Lung (tissue), 12 donors: ENCODE measurements around the gene MME. TPM values are rescaled to one million over a fixed set of nuclear protein-coding genes. Genes with fewer than 3 reads are reported as not detected.
A peak's percentile ranks its signal among the peaks of the same experiment; 100 is the strongest.

ENCODE experiments used
- ATAC-seq: fragments of 200-7000 bp; cut with Tn5 transposase; one replicate; pipeline ENCODE4 v1.9.1; 2020; ENCODE audit warnings: moderate number of reproducible peaks; ENCODE audit not compliant: insufficient read depth, low FRiP score
- DNase-seq, 3 donors: peaks; one replicate each; pipeline ENCODE4 v3.0.0-alpha.2; 2013 to 2017
- H3K27ac ChIP-seq, 2 donors: one replicate each; pipeline ENCODE4 v1.5.1; 2013; ENCODE audit warnings: mild to moderate bottlenecking in 2 of 2, moderate library complexity in 2 of 2, control low read depth in 1 of 2, inconsistent platforms in 1 of 2, low read depth in 1 of 2, low read length in 1 of 2
- H3K27me3 ChIP-seq, 3 donors: one replicate each; pipeline ENCODE4 v1.5.1; 2013; ENCODE audit warnings: low read length in 2 of 3; ENCODE audit not compliant: control insufficient read depth in 3 of 3, insufficient read depth in 3 of 3
- H3K36me3 ChIP-seq, 4 donors: one replicate each; pipeline ENCODE4 v1.5.1; 2013; ENCODE audit warnings: low read length in 4 of 4, mild to moderate bottlenecking in 1 of 4, moderate library complexity in 1 of 4; ENCODE audit not compliant: control insufficient read depth in 4 of 4, insufficient read depth in 4 of 4
- H3K4me1 ChIP-seq, 5 donors: one replicate each; pipeline ENCODE4 v1.5.1; 2013; ENCODE audit warnings: low read length in 5 of 5, mild to moderate bottlenecking in 2 of 5, moderate library complexity in 1 of 5; ENCODE audit not compliant: control insufficient read depth in 5 of 5, insufficient read depth in 5 of 5
- H3K4me3 ChIP-seq: one replicate; pipeline ENCODE4 v1.5.1; 2013; ENCODE audit warnings: mild to moderate bottlenecking, control low read depth, moderate library complexity
- H3K9ac ChIP-seq, 2 donors: one replicate each; pipeline ENCODE4 v1.5.1; 2013; ENCODE audit warnings: low read length in 2 of 2, control low read depth in 1 of 2; ENCODE audit not compliant: insufficient read depth in 1 of 2
- H3K9me3 ChIP-seq, 4 donors: one replicate each; pipeline ENCODE4 v1.5.1; 2013; ENCODE audit warnings: low read length in 3 of 4, mild to moderate bottlenecking in 1 of 4, moderate library complexity in 1 of 4; ENCODE audit not compliant: control insufficient read depth in 4 of 4, insufficient read depth in 3 of 4
- CTCF ChIP-seq: IDR thresholded peaks from 2 replicates; pipeline ENCODE4 v1.5.1; 2012; ENCODE audit warnings: mild to moderate bottlenecking; ENCODE audit errors: control extremely low read depth, extremely low read depth
- WGBS, 2 donors: extraction: QIAGEN DNeasy Blood & Tissue Kit; methylation state at CpG; one replicate each; pipeline ENCODE4 v1.1.7; 2013; 5-methylcytosine and 5-hydroxymethylcytosine counted together
- polyA plus RNA-seq, 2 donors: library from polyadenylated mRNA; stranded (reverse); fragments of 200-250 nt; gene quantifications; one replicate each; pipeline ENCODE4 v1.2.1, GENCODE V29; 2013
- total RNA-seq, 2 donors: library from RNA; depleted of rRNA in 1 of 2; stranded (reverse); fragments of >200 nt in 1 of 2; gene quantifications; one replicate each; pipeline ENCODE4 v1.2.1, GENCODE V29; 2014 to 2021
- donor health status: control.
- donor health status: control.
- donor health status: Bipolar disorder and iron deficiency.
- donor health status: healthy.
- donor health status: DM: yes; HTN: yes; CAD: no.

The MME gene
- total and polyA plus RNA-seq, 4 donors, result 7.9 to 41.0 (median 9.2) TPM

GRCh38 chr3:155204851-155205250, 124.7 kb downstream of the MME start:
- no peak overlapping the region for H3K4me3 ChIP-seq
- TF ChIP-seq CTCF, result no peak
- ATAC-seq, result no peak
- H3K36me3 ChIP-seq, result no peaks in the 10 kb centered on the region
- no peaks in the 10 kb centered on the region for H3K27me3 ChIP-seq
- no peak for DNase-seq
- H3K9me3 ChIP-seq, result no peaks in the 10 kb centered on the region
- H3K4me1 ChIP-seq, result no peaks in the 10 kb centered on the region
- no peak overlapping the region for H3K27ac ChIP-seq
- no peak overlapping the region for H3K9ac ChIP-seq

DNA sequence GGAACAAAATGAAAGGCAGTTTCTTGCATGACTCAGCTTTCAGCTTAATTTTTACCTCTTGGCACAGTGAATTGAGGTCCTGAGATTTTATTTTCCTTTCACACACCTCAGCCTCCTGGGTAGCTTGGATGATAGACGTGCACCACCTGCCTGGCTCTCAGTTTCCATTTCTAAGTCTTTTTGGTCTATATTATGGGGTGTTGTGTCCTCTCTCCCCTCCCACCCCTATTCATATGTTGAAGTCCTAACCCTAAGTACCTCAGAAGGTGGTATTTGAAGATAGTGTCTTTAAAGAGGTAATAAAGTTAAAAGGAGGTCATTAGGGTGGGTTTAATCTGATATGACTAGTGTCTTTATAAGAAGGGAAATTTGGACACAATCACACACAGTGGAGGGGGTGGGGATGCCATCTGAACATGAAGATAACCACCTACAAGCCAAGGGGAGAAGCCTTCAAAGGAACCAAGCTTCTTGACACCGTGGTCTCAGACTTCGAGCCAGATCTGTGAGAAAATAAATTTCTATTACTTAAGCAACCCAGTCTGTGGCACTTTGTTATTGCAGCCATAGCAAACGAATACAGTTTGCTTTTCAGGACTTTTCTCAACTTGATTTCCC, 128.2 kb downstream of the MME start:
- Histone ChIP-seq H3K4me1 (no peaks in the 10 kb centered on the region), H3K9ac (no peak overlapping the region), H3K4me3 (no peak overlapping the region), H3K27me3 (no peaks in the 10 kb centered on the region), H3K27ac (no peak overlapping the region), H3K36me3 (no peaks in the 10 kb centered on the region), H3K9me3 (no peaks in the 10 kb centered on the region)
- no peak for TF ChIP-seq CTCF
- DNase-seq, result no peak
- WGBS, 2 donors, result 78 to 93% methylated on average over 4 of the region's 4 CpGs
- ATAC-seq, result no peak

GRCh38 chr3:155210736-155211135, 130.6 kb downstream of the MME start:
- Histone ChIP-seq H3K9ac (no peak overlapping the region), H3K4me3 (no peak overlapping the region), H3K4me1 (no peaks in the 10 kb centered on the region), H3K27ac (no peak overlapping the region), H3K36me3 (no peaks in the 10 kb centered on the region), H3K27me3 (no peaks in the 10 kb centered on the region), H3K9me3 (no peaks in the 10 kb centered on the region)
- ATAC-seq (no peak), DNase-seq (peak in 2 of 3 donors; percentile 48 to 53)
- no peak for TF ChIP-seq CTCF
- 78 to 87% methylated on average over 2 of the region's 2 CpGs for WGBS, 2 donors

DNA sequence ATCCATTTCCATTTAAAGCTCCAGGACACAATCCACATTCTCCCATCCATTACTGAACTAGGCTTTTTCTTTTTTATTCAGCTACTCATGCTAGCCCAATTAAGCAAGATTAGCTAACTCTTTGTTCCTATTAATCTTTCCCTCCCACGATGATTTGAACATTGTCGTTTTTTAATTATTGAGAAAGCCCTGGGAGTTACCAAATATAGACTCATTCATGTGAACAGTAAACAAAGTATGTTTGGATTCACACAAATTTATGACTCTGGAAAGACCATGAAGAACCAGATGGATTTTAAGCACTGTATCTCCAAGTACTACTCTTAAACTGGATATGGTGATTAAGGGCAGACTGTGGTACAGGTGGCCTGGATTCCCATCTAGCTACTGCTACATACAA, 131.1 kb downstream of the MME start:
- peak in 2 of 3 donors; percentile 34 to 50 for DNase-seq
- H3K27ac ChIP-seq, result no peak overlapping the region

More for the DNA sequence above, 131.1 kb downstream of the MME start:
- H3K4me1 ChIP-seq, result no peaks in the 10 kb centered on the region
- 57 to 72% methylated on average over 2 of the region's 2 CpGs for WGBS, 2 donors
- ATAC-seq, result no peak
- no peaks in the 10 kb centered on the region for H3K27me3 ChIP-seq
- no peak overlapping the region for H3K4me3 ChIP-seq
- TF ChIP-seq CTCF, result no peak
- no peaks in the 10 kb centered on the region for H3K36me3 ChIP-seq
- no peaks in the 10 kb centered on the region for H3K9me3 ChIP-seq
- H3K9ac ChIP-seq, result no peak overlapping the region
